DND-41 (cell line): Measurements from ENCODE around the gene PRELP.

Source experiments
- ATAC-seq: fragments of 200-7000 bp; cut with Tn5 transposase; 3 replicates; pipeline ENCODE4 v1.9.1; 2021; ENCODE audit warnings: low read depth; ENCODE audit not compliant: insufficient read depth
- DNase-seq: peaks from one replicate; pipeline ENCODE4 v3.0.0-alpha.2; 2020
- H2AFZ ChIP-seq: 2 replicates; pipeline ENCODE4 v1.6.0; 2012; ENCODE audit warnings: low read depth, low read length
- H3K27ac ChIP-seq: 2 replicates; pipeline ENCODE4 v1.5.1; 2012; ENCODE audit warnings: low read length, inconsistent platforms
- H3K27me3 ChIP-seq: fragments of 200-600 bp; sonication (generic); 2 replicates; pipeline ENCODE4 v1.6.0; 2012; ENCODE audit warnings: low read length, mild to moderate bottlenecking, inconsistent platforms; ENCODE audit not compliant: insufficient read depth, poor library complexity
- H3K36me3 ChIP-seq: 2 replicates; pipeline ENCODE4 v1.5.1; 2012; ENCODE audit warnings: low read length, inconsistent platforms; ENCODE audit not compliant: insufficient read depth
- H3K4me1 ChIP-seq: 2 replicates; pipeline ENCODE4 v1.5.1; 2012; ENCODE audit warnings: mild to moderate bottlenecking, low read length; ENCODE audit not compliant: insufficient read depth
- H3K4me2 ChIP-seq: 2 replicates; pipeline ENCODE4 v1.6.0; 2012; ENCODE audit warnings: mild to moderate bottlenecking, moderate library complexity, low read length, inconsistent platforms; ENCODE audit not compliant: insufficient read depth
- H3K4me3 ChIP-seq, 2 experiments: fragments of 200-600 bp in 1 of 2; shearing (Covaris generic) in 1 of 2; 2 replicates each; pipeline ENCODE4 v1.5.1; 2012 to 2016; ENCODE audit warnings: inconsistent platforms in 2 of 2, low read length in 2 of 2, mild to moderate bottlenecking in 2 of 2, low read depth in 1 of 2, moderate library complexity in 1 of 2
- H3K79me2 ChIP-seq: 2 replicates; pipeline ENCODE4 v1.6.0; 2012; ENCODE audit warnings: low read length, inconsistent platforms; ENCODE audit not compliant: insufficient read depth
- H3K9ac ChIP-seq: 2 replicates; pipeline ENCODE4 v1.6.0; 2012; ENCODE audit warnings: low read depth, mild to moderate bottlenecking, inconsistent platforms, low read length, moderate library complexity
- H3K9me3 ChIP-seq: 2 replicates; pipeline ENCODE4 v1.5.1; 2012; ENCODE audit warnings: low read length, moderate library complexity, mild to moderate bottlenecking, inconsistent platforms; ENCODE audit not compliant: insufficient read depth, severe bottlenecking
- H4K20me1 ChIP-seq: 2 replicates; pipeline ENCODE4 v1.6.0; 2012; ENCODE audit warnings: low read length; ENCODE audit not compliant: insufficient read depth
- EZH2 ChIP-seq: IDR thresholded peaks from 3 replicates; pipeline ENCODE4 v1.6.1; 2012; ENCODE audit warnings: borderline replicate concordance, low read depth, mild to moderate bottlenecking, moderate library complexity, low read length, inconsistent platforms; ENCODE audit not compliant: severe bottlenecking
- TF ChIP-seq, protein P1 (sequence below): IDR thresholded peaks from 2 replicates; pipeline ENCODE4 v1.5.1; 2012; ENCODE audit warnings: borderline replicate concordance, low read length, moderate library complexity, mild to moderate bottlenecking; ENCODE audit not compliant: poor library complexity, severe bottlenecking; ENCODE audit errors: extremely low read depth

PRELP gene

GRCh38 chr1:203478231-203478630 is 2.6 kb downstream of the PRELP start:
- DNase-seq (no peak), ATAC-seq (no peak)
- Histone ChIP-seq H3K27ac (no peak overlapping the region), H3K27me3 (peaks cover 22% of the 10 kb centered on the region), H4K20me1 (no peaks in the 10 kb centered on the region), H3K4me2 (no peak overlapping the region), H3K9ac (no peak overlapping the region), H3K9me3 (no peaks in the 10 kb centered on the region), H3K79me2 (no peaks in the 10 kb centered on the region), H3K4me1 (no peaks in the 10 kb centered on the region), H3K36me3 (no peaks in the 10 kb centered on the region), H3K4me3 (no peak overlapping the region), H2AFZ (no peak overlapping the region)
- TF ChIP-seq EZH2: no peak
- TF ChIP-seq, protein P1, sequence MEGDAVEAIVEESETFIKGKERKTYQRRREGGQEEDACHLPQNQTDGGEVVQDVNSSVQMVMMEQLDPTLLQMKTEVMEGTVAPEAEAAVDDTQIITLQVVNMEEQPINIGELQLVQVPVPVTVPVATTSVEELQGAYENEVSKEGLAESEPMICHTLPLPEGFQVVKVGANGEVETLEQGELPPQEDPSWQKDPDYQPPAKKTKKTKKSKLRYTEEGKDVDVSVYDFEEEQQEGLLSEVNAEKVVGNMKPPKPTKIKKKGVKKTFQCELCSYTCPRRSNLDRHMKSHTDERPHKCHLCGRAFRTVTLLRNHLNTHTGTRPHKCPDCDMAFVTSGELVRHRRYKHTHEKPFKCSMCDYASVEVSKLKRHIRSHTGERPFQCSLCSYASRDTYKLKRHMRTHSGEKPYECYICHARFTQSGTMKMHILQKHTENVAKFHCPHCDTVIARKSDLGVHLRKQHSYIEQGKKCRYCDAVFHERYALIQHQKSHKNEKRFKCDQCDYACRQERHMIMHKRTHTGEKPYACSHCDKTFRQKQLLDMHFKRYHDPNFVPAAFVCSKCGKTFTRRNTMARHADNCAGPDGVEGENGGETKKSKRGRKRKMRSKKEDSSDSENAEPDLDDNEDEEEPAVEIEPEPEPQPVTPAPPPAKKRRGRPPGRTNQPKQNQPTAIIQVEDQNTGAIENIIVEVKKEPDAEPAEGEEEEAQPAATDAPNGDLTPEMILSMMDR: no peak

GRCh38 chr1:203478986-203479385 is 3.4 kb downstream of the PRELP start:
- Histone ChIP-seq H3K4me3 (no peak overlapping the region), H3K4me2 (no peak overlapping the region), H2AFZ (no peak overlapping the region), H3K79me2 (no peaks in the 10 kb centered on the region), H3K36me3 (no peaks in the 10 kb centered on the region), H3K4me1 (no peaks in the 10 kb centered on the region), H3K9me3 (no peaks in the 10 kb centered on the region), H3K9ac (no peak overlapping the region), H3K27me3 (peaks cover 21% of the 10 kb centered on the region), H3K27ac (no peak overlapping the region), H4K20me1 (no peaks in the 10 kb centered on the region)
- TF ChIP-seq, protein P1: no peak
- no peak for TF ChIP-seq EZH2
- ATAC-seq (no peak), DNase-seq (no peak)

DNA sequence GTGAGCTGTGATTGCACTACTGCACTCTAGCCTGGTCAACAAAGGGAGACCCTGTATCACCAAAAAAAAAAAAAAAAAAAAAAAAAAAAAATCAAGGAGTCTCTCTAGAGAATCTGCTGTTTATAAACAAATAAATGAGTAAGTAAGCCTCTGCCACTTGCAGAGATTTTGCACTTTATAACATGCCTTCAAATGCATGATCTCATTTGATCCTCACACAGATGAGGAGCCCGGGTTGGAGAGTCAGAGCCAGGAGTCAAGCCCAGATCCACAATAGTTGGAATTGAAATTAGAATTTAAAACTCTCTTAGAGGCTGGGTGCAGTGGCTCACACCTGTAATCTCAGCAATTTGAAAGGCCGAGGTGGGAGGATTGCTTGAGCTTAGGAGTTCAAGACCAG is 4.0 kb downstream of the PRELP start:
- DNase-seq: no peak
- H3K27ac ChIP-seq: no peak overlapping the region
- no peak overlapping the region for H3K9ac ChIP-seq
- H2AFZ ChIP-seq: no peak overlapping the region
- H3K4me2 ChIP-seq: no peak overlapping the region
- H3K4me1 ChIP-seq: no peaks in the 10 kb centered on the region
- H3K4me3 ChIP-seq: no peak overlapping the region
- TF ChIP-seq, protein P1: no peak
- no peak for TF ChIP-seq EZH2
- no peaks in the 10 kb centered on the region for H3K36me3 ChIP-seq
- no peak for ATAC-seq
- peaks cover 21% of the 10 kb centered on the region for H3K27me3 ChIP-seq
- H3K79me2 ChIP-seq: no peaks in the 10 kb centered on the region
- no peaks in the 10 kb centered on the region for H3K9me3 ChIP-seq
- no peaks in the 10 kb centered on the region for H4K20me1 ChIP-seq

DNA sequence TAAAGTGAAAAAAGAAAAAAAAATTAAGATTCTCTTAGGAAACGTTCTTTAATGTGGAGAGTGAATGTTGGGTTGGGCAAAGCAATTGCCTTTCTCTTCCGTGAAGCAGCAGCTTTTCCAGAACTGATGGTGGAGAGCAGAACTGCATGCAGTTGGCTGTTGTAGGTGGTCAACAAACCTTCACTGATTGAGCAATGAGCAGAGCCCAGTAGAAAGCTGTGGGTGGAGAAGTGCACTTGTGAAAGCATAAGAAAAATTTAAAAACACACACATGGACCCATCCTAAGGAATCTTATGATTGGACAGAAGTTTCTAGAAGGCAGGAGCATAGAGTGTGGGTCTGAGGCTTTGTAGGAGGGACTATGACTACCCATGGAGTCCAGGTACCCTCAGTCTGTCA is 4.5 kb downstream of the PRELP start:
- H3K36me3 ChIP-seq: no peaks in the 10 kb centered on the region
- H3K27ac ChIP-seq: no peak overlapping the region
- no peaks in the 10 kb centered on the region for H3K4me1 ChIP-seq
- peaks cover 21% of the 10 kb centered on the region for H3K27me3 ChIP-seq
- TF ChIP-seq EZH2: no peak
- TF ChIP-seq, protein P1: no peak
- H3K4me2 ChIP-seq: no peak overlapping the region
- no peaks in the 10 kb centered on the region for H3K9me3 ChIP-seq
- no peak overlapping the region for H3K9ac ChIP-seq
- H2AFZ ChIP-seq: no peak overlapping the region
- no peak for ATAC-seq
- no peaks in the 10 kb centered on the region for H4K20me1 ChIP-seq
- no peak overlapping the region for H3K4me3 ChIP-seq
- H3K79me2 ChIP-seq: no peaks in the 10 kb centered on the region
- DNase-seq: no peak
